Neuronal stem cell (in vitro differentiated cells): Measurements from ENCODE around the gene C19orf25.

Experiments
- DNase-seq: peaks from one replicate; pipeline ENCODE4 v3.0.0-alpha.2; 2013; ENCODE audit warnings: low spot score
- H2AFZ ChIP-seq: one replicate; pipeline ENCODE4 v1.6.1; 2013; ENCODE audit warnings: mild to moderate bottlenecking, low read length, inconsistent platforms
- H2AK5ac ChIP-seq: 2 replicates; pipeline ENCODE4 v1.6.1; 2013; ENCODE audit warnings: low read depth, mild to moderate bottlenecking, inconsistent platforms, low read length, moderate library complexity, mixed read lengths
- H2BK120ac ChIP-seq: 2 replicates; pipeline ENCODE4 v1.6.1; 2013; ENCODE audit warnings: low read depth, mild to moderate bottlenecking, inconsistent platforms, low read length, moderate library complexity, mixed read lengths
- H2BK12ac ChIP-seq: one replicate; pipeline ENCODE4 v1.6.1; 2013; ENCODE audit warnings: low read length, inconsistent platforms
- H2BK15ac ChIP-seq: 2 replicates; pipeline ENCODE4 v1.6.1; 2013; ENCODE audit warnings: mild to moderate bottlenecking, low read length, inconsistent platforms, mixed read lengths
- H2BK5ac ChIP-seq: one replicate; pipeline ENCODE4 v1.6.1; 2013; ENCODE audit warnings: inconsistent platforms, mild to moderate bottlenecking, low read length, moderate library complexity
- H3K14ac ChIP-seq: one replicate; pipeline ENCODE4 v1.6.1; 2013; ENCODE audit warnings: low read length, inconsistent platforms
- H3K18ac ChIP-seq: 2 replicates; pipeline ENCODE4 v1.6.1; 2013; ENCODE audit warnings: low read length, inconsistent platforms
- H3K23ac ChIP-seq: 2 replicates; pipeline ENCODE4 v1.6.1; 2013; ENCODE audit warnings: low read depth, mild to moderate bottlenecking, mixed read lengths, low read length, inconsistent platforms; ENCODE audit not compliant: poor library complexity
- H3K27ac ChIP-seq: replicated peaks from 3 replicates; pipeline ENCODE4 v1.5.1; 2013; ENCODE audit warnings: low read length, inconsistent platforms
- H3K27me3 ChIP-seq, 3 experiments: 2 replicates each; pipeline ENCODE4 v1.6.1; 2013; ENCODE audit warnings: low read length in 3 of 3, mild to moderate bottlenecking in 2 of 3, inconsistent platforms in 1 of 3, low read depth in 1 of 3, mixed read lengths in 1 of 3, moderate library complexity in 1 of 3; ENCODE audit not compliant: control insufficient read depth in 3 of 3, insufficient read depth in 3 of 3
- H3K36me3 ChIP-seq, 2 donors: replicated peaks in 1 of 2; 2 replicates each; pipeline ENCODE4 v1.6.1; 2013; ENCODE audit warnings: low read length in 2 of 2; ENCODE audit not compliant: control insufficient read depth in 2 of 2, insufficient read depth in 2 of 2
- H3K4ac ChIP-seq: 2 replicates; pipeline ENCODE4 v1.6.1; 2013; ENCODE audit warnings: inconsistent platforms, mild to moderate bottlenecking, low read length, moderate library complexity
- H3K4me1 ChIP-seq, 2 donors: 1 replicate in 1 of 2; 2 replicates in 1 of 2; pipeline ENCODE4 v1.6.1; 2013; ENCODE audit warnings: low read length in 2 of 2, low read depth in 1 of 2; ENCODE audit not compliant: control insufficient read depth in 2 of 2, insufficient read depth in 1 of 2
- H3K4me2 ChIP-seq: one replicate; pipeline ENCODE4 v1.6.1; 2013; ENCODE audit warnings: mild to moderate bottlenecking, low read length, inconsistent platforms; ENCODE audit not compliant: insufficient read depth, poor library complexity, severe bottlenecking
- H3K4me3 ChIP-seq, 2 donors: 2 replicates each; pipeline ENCODE4 v1.5.1; 2013; ENCODE audit warnings: low read length in 2 of 2, mild to moderate bottlenecking in 2 of 2, inconsistent platforms in 1 of 2, moderate library complexity in 1 of 2
- H3K79me1 ChIP-seq: one replicate; pipeline ENCODE4 v1.6.1; 2013; ENCODE audit warnings: low read depth, mild to moderate bottlenecking, inconsistent platforms, low read length, moderate library complexity
- H3K9ac ChIP-seq: one replicate; pipeline ENCODE4 v1.6.1; 2013; ENCODE audit warnings: mild to moderate bottlenecking, low read depth, low read length, inconsistent platforms; ENCODE audit not compliant: poor library complexity
- H3K9me3 ChIP-seq, 2 donors: replicated peaks in 1 of 2; 2 replicates each; pipeline versions ENCODE3 to v1.6.1; 2013; ENCODE audit warnings: low read length in 2 of 2, mild to moderate bottlenecking in 2 of 2, inconsistent platforms in 1 of 2, low read depth in 1 of 2, mixed read lengths in 1 of 2, moderate library complexity in 1 of 2; ENCODE audit not compliant: control insufficient read depth in 2 of 2, insufficient read depth in 1 of 2
- H4K8ac ChIP-seq: one replicate; pipeline ENCODE4 v1.6.1; 2013; ENCODE audit warnings: low read depth, mild to moderate bottlenecking, inconsistent platforms, low read length, moderate library complexity
- H4K91ac ChIP-seq: one replicate; pipeline ENCODE4 v1.6.1; 2013; ENCODE audit warnings: low read length, low read depth, mild to moderate bottlenecking, inconsistent platforms; ENCODE audit not compliant: poor library complexity
- WGBS, 2 donors: extraction: QIAGEN DNeasy Blood & Tissue Kit; methylation state at CpG; one replicate each; pipeline ENCODE4 v1.1.7; 2013; ENCODE audit warnings: missing lambda C conversion rate in 2 of 2, mixed read lengths in 1 of 2; ENCODE audit not compliant: insufficient read length in 2 of 2, insufficient replicate concordance in 1 of 2; ENCODE audit errors: extremely low coverage in 2 of 2; 5-methylcytosine and 5-hydroxymethylcytosine counted together

Gene C19orf25

GRCh38 chr19:1503925-1504773, 25.1 kb upstream of the C19orf25 start:
- Histone ChIP-seq H3K4me2 (no peak overlapping the region), H2BK120ac (peak overlapping the region; percentile 55), H3K4me1 (peaks cover 7 to 9% of the 10 kb centered on the region in 2 donors), H2BK5ac (no peak overlapping the region), H4K91ac (no peak overlapping the region), H3K27ac (no peak overlapping the region), H2AK5ac (peak overlapping the region; percentile 93), H2BK12ac (peak overlapping the region; percentile 95), H3K4ac (no peak overlapping the region), H3K9ac (peak overlapping the region; percentile 7), H3K27me3 (peaks cover 0 to 19% (median 18%) of the 10 kb centered on the region in 3 experiments), H3K79me1 (no peaks in the 10 kb centered on the region), H4K8ac (no peak overlapping the region), H3K18ac (peak overlapping the region; percentile 82), H3K4me3 (no peak overlapping the region), H3K9me3 (peaks cover 0 to 6% of the 10 kb centered on the region in 2 donors), H3K36me3 (no peaks in the 10 kb centered on the region), H2BK15ac (peak overlapping the region; percentile 74), H3K14ac (peak overlapping the region; percentile 49), H2AFZ (peak overlapping the region; percentile 74), H3K23ac (peak overlapping the region; percentile 32)
- no peak for DNase-seq
- no CpG with 5 or more reads among the region's 23 CpGs for WGBS, 2 donors

GRCh38 chr19:1503089-1503924, 24.3 kb upstream of the C19orf25 start:
- no peak overlapping the region for H3K4me3 ChIP-seq

GRCh38 chr19:1502433-1503088, 23.5 kb upstream of the C19orf25 start:
- no peak overlapping the region for H4K8ac ChIP-seq
- no peaks in the 10 kb centered on the region for H3K79me1 ChIP-seq
- no peak overlapping the region for H3K27ac ChIP-seq
- H2AK5ac ChIP-seq, result peak overlapping the region; percentile 2
- no peak overlapping the region for H3K23ac ChIP-seq
- H2BK5ac ChIP-seq, result no peak overlapping the region
- no peak overlapping the region for H3K4ac ChIP-seq
- H2AFZ ChIP-seq, result peak overlapping the region; percentile 74
- H2BK15ac ChIP-seq, result peak overlapping the region; percentile 17
- no peak for DNase-seq
- no peak overlapping the region for H2BK12ac ChIP-seq
- no peak overlapping the region for H3K4me3 ChIP-seq
- H3K9me3 ChIP-seq, result peaks cover 0 to 4% of the 10 kb centered on the region in 2 donors
- H3K4me1 ChIP-seq, result peaks cover 7 to 8% of the 10 kb centered on the region in 2 donors
- H3K36me3 ChIP-seq, result no peaks in the 10 kb centered on the region
- no peak overlapping the region for H4K91ac ChIP-seq
- H3K9ac ChIP-seq, result no peak overlapping the region
- no peak overlapping the region for H2BK120ac ChIP-seq
- peaks cover 0 to 19% (median 18%) of the 10 kb centered on the region in 3 experiments for H3K27me3 ChIP-seq
- H3K18ac ChIP-seq, result no peak overlapping the region
- H3K4me2 ChIP-seq, result no peak overlapping the region
- H3K14ac ChIP-seq, result no peak overlapping the region
- no CpG with 5 or more reads among the region's 14 CpGs for WGBS, 2 donors

More at GRCh38 chr19:1503089-1503924, 24.3 kb upstream of the C19orf25 start:
- H2BK5ac ChIP-seq, result no peak overlapping the region
- H3K9ac ChIP-seq, result peak overlapping the region; percentile 7
- peaks cover 7% of the 10 kb centered on the region in 2 donors for H3K4me1 ChIP-seq
- H3K14ac ChIP-seq, result peak overlapping the region; percentile 71
- H3K36me3 ChIP-seq, result no peaks in the 10 kb centered on the region
- no peak overlapping the region for H3K27ac ChIP-seq
- no peak overlapping the region for H4K8ac ChIP-seq
- peak overlapping the region; percentile 74 for H2BK15ac ChIP-seq
- H3K23ac ChIP-seq, result peak overlapping the region; percentile 32
- H2AFZ ChIP-seq, result peak overlapping the region; percentile 74
- H3K79me1 ChIP-seq, result no peaks in the 10 kb centered on the region
- DNase-seq, result no peak
- WGBS, 2 donors, result no CpG with 5 or more reads among the region's 49 CpGs
- H2BK12ac ChIP-seq, result peak overlapping the region; percentile 95
- H2BK120ac ChIP-seq, result peak overlapping the region; percentile 55
- H3K4me2 ChIP-seq, result peak overlapping the region; percentile 37
- peaks cover 0 to 19% (median 18%) of the 10 kb centered on the region in 3 experiments for H3K27me3 ChIP-seq
- H2AK5ac ChIP-seq, result peak overlapping the region; percentile 93
- no peak overlapping the region for H4K91ac ChIP-seq
- H3K4ac ChIP-seq, result no peak overlapping the region
- H3K18ac ChIP-seq, result peak overlapping the region; percentile 82
- peaks cover 0 to 4% of the 10 kb centered on the region in 2 donors for H3K9me3 ChIP-seq
